Mesothelial cell of epicardium (in vitro differentiated cells): ENCODE results near the gene TNFAIP8. TPM values are rescaled to one million over a fixed set of nuclear protein-coding genes. Genes with fewer than 3 reads are reported as not detected.
"Not testable (repeated sequence)": the region's sequence is repeated elsewhere in the genome, so short reads cannot be mapped to it uniquely, and the experiment has no call there.

Experiments
- DNase-seq, 2 experiments: peaks; one replicate each; pipeline ENCODE4 v3.0.0; 2021; ENCODE audit warnings: low spot score in 2 of 2; ENCODE audit not compliant: unreplicated experiment in 2 of 2
- H3K27ac Mint-ChIP-seq: 2 replicates; pipeline ENCODE4 v1.8.0; 2021; ENCODE audit warnings: mixed read lengths
- H3K27me3 Mint-ChIP-seq: 2 replicates; pipeline ENCODE4 v1.8.0; 2021; ENCODE audit warnings: low read depth, mixed read lengths
- H3K36me3 Mint-ChIP-seq: 2 replicates; pipeline ENCODE4 v1.8.0; 2021; ENCODE audit warnings: mixed read lengths
- H3K4me1 Mint-ChIP-seq: 2 replicates; pipeline ENCODE4 v1.8.0; 2021; ENCODE audit warnings: mixed read lengths
- H3K4me3 Mint-ChIP-seq: 2 replicates; pipeline ENCODE4 v1.8.0; 2021; ENCODE audit warnings: mild to moderate bottlenecking, moderate library complexity, mixed read lengths
- H3K9me3 Mint-ChIP-seq: 2 replicates; pipeline ENCODE4 v1.8.0; 2021; ENCODE audit warnings: mixed read lengths
- total RNA-seq: library from RNA; stranded (reverse); gene quantifications from 3 replicates; pipeline ENCODE4 v1.2.1, GENCODE V29; 2021
- TF ChIP-seq, protein P1 (sequence below): fragments of 200-600 bp; sonication (generic); IDR thresholded peaks from one replicate; pipeline ENCODE4 v1.5.0; 2021; ENCODE audit warnings: antibody characterized with exemption; ENCODE audit not compliant: unreplicated experiment

TNFAIP8 gene
- total RNA-seq, 1 donor from 2014 or later: 26.5 TPM

DNA sequence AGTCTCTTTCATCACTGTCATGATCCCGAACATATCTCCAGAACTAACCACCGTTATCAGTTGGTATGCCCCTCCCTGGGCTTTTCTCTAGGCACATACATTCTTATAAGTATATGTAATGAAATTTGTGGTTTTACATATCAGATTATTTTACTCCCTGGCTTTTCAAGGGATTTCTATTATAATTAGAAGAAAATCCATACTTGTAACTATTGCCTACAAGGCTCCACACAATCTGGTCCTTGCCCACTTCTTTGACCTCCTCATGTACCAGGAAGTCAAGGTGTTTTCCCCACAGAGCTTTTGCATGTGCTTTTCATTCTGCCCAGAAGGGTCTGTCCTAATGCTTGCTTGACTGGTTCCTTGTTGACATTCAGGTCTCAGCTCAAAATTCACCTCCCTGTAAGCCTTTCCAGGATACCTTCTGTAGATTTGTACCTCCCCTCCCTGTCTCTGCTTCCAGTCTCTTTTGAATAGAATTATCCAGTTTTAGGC is 62.8 kb downstream of the TNFAIP8 start:
- H3K4me3 Mint-ChIP-seq: no peak overlapping the region
- peaks cover 25% of the 10 kb centered on the region for H3K4me1 Mint-ChIP-seq
- TF ChIP-seq, protein P1, sequence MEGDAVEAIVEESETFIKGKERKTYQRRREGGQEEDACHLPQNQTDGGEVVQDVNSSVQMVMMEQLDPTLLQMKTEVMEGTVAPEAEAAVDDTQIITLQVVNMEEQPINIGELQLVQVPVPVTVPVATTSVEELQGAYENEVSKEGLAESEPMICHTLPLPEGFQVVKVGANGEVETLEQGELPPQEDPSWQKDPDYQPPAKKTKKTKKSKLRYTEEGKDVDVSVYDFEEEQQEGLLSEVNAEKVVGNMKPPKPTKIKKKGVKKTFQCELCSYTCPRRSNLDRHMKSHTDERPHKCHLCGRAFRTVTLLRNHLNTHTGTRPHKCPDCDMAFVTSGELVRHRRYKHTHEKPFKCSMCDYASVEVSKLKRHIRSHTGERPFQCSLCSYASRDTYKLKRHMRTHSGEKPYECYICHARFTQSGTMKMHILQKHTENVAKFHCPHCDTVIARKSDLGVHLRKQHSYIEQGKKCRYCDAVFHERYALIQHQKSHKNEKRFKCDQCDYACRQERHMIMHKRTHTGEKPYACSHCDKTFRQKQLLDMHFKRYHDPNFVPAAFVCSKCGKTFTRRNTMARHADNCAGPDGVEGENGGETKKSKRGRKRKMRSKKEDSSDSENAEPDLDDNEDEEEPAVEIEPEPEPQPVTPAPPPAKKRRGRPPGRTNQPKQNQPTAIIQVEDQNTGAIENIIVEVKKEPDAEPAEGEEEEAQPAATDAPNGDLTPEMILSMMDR: no peak
- DNase-seq: no peak
- H3K9me3 Mint-ChIP-seq: peaks cover 5% of the 10 kb centered on the region
- peak overlapping the region; percentile 82 for H3K27ac Mint-ChIP-seq
- no peaks in the 10 kb centered on the region for H3K36me3 Mint-ChIP-seq
- no peaks in the 10 kb centered on the region for H3K27me3 Mint-ChIP-seq

DNA sequence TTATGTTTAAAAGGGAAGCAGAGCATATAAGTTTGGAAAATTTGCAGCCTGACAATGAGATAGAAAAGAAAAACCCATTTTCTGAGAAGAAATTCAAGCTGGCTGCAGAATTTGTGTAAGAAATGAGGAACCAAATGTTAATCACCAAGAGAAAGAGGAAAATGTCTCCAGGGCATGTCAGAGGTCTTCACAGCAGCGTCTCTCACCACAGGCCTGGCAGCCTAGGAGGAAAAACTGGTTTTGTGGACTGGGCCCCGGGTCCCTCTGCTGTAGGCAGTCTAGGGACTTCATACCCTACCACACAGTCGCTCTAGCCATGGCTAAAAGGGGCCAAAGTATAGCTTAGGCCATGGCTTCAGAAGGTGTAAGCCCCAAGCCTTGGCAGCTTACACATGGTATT is 64.3 kb downstream of the TNFAIP8 start:
- Mint-ChIP-seq H3K9me3 (no peaks in the 10 kb centered on the region), H3K27ac (no peak overlapping the region), H3K4me3 (no peak overlapping the region), H3K36me3 (no peaks in the 10 kb centered on the region), H3K27me3 (no peaks in the 10 kb centered on the region), H3K4me1 (peaks cover 25% of the 10 kb centered on the region)
- no peak for DNase-seq
- TF ChIP-seq, protein P1: no peak

DNA sequence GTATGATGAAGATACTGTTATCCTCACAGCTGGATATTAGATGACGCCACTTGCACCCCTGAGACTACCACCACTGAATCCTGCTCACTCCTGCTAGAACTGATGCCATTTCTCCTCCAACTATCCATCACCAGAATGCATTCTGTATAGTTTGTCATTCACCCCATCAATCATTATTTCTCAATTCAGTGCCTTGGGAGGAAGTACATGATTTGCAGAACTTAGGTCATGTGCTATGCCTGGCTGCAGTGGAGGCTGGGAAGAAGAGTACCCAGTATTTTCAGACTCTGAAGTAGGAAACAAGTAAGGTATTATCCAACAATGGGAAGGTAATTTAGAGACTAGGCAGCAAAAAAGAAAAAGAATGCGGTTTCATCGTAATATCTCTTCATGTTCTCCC is 70.2 kb downstream of the TNFAIP8 start:
- peaks cover 12% of the 10 kb centered on the region for H3K4me1 Mint-ChIP-seq
- H3K9me3 Mint-ChIP-seq: no peaks in the 10 kb centered on the region
- no peak overlapping the region for H3K27ac Mint-ChIP-seq
- H3K36me3 Mint-ChIP-seq: no peaks in the 10 kb centered on the region
- no peak overlapping the region for H3K4me3 Mint-ChIP-seq
- DNase-seq: no peak
- H3K27me3 Mint-ChIP-seq: no peaks in the 10 kb centered on the region
- TF ChIP-seq, protein P1: no peak

DNA sequence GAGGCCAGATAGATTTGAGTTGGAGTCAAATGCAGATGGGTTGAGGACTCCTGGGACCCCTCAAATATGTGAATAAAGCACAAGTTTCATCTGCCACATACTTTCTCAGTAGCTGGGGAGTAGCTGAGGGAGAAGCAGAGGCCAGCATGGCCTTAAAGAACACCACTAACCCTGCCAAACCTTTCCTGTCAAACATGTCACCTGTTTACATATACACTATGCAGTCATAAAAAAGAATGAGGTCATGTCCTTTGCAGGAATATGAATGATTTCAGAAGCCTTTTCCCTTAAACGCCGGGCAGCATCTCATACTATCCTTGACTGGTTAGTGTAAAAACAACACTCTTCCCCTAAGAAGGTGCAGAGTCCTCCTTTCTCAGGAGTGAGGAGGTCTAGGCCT is 71.2 kb downstream of the TNFAIP8 start:
- DNase-seq: no peak
- H3K4me3 Mint-ChIP-seq: no peak overlapping the region
- H3K36me3 Mint-ChIP-seq: no peaks in the 10 kb centered on the region
- peaks cover 12% of the 10 kb centered on the region for H3K4me1 Mint-ChIP-seq
- no peaks in the 10 kb centered on the region for H3K27me3 Mint-ChIP-seq
- TF ChIP-seq, protein P1: no peak
- peak overlapping the region; percentile 1 for H3K27ac Mint-ChIP-seq
- H3K9me3 Mint-ChIP-seq: peaks cover 6% of the 10 kb centered on the region

- not testable (repeated sequence) for H3K36me3 Mint-ChIP-seq, DNase-seq, H3K4me3 Mint-ChIP-seq, H3K27me3 Mint-ChIP-seq
- Mint-ChIP-seq H3K9me3 (peaks cover 11% of the 10 kb centered on the region), H3K27ac (peak overlapping the region; percentile 1), H3K4me1 (peaks cover 12% of the 10 kb centered on the region)
Measured at GRCh38 chr5:119427596-119427995, 71.8 kb downstream of the TNFAIP8 start.

- not testable (repeated sequence) for DNase-seq, H3K4me3 Mint-ChIP-seq, H3K27me3 Mint-ChIP-seq, H3K36me3 Mint-ChIP-seq, H3K27ac Mint-ChIP-seq
- H3K9me3 Mint-ChIP-seq: peaks cover 11% of the 10 kb centered on the region
- peaks cover 12% of the 10 kb centered on the region for H3K4me1 Mint-ChIP-seq
Measured at GRCh38 chr5:119428166-119428565, 72.3 kb downstream of the TNFAIP8 start.

GRCh38 chr5:119428574-119428973 is 72.8 kb downstream of the TNFAIP8 start:
- not testable (repeated sequence) for DNase-seq, H3K27ac Mint-ChIP-seq, H3K36me3 Mint-ChIP-seq, H3K27me3 Mint-ChIP-seq, H3K4me3 Mint-ChIP-seq
- Mint-ChIP-seq H3K9me3 (peaks cover 11% of the 10 kb centered on the region), H3K4me1 (peaks cover 12% of the 10 kb centered on the region)

- H3K4me3 Mint-ChIP-seq, H3K27ac Mint-ChIP-seq, DNase-seq, H3K36me3 Mint-ChIP-seq, H3K4me1 Mint-ChIP-seq, H3K27me3 Mint-ChIP-seq: not testable (repeated sequence)
- H3K9me3 Mint-ChIP-seq: peaks cover 14% of the 10 kb centered on the region
Measured at GRCh38 chr5:119432674-119433237, 76.9 kb downstream of the TNFAIP8 start.
